ENCODE data around the gene ABI3BP.

DNA sequence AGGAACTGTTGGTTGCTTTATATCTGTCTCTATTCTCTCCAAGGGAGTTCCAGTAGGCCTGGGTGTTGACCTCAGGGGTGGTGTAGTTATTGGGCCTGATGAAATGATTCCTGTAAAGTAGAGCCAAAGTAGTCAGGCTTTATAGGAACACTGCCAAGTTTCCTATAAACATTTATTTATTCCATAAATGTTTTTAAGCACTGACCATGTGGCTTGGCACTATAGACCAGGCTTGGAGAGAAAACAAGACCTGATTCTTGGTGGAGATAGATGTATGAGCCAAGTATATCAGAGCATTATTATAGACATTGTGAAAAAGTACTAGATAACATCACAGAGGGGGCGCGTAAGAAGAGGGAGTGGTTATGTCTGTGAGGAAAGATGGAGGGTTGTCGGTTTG is 218.0 kb downstream of the ABI3BP start:
- TF ChIP-seq POLR2AphosphoS5 (IDR thresholded peaks at IDR 0.05; ENCODE audit: low read depth, low read length), result no peak
- no peak for TF ChIP-seq POLR2A (IDR thresholded peaks at IDR 0.05; ENCODE audit: low read depth, low read length)
- no peak for TF ChIP-seq TAF1 (IDR thresholded peaks at IDR 0.05; ENCODE audit: low read depth, low read length)
- TF ChIP-seq POU2F2 (IDR thresholded peaks at IDR 0.05; ENCODE audit: low read depth, low read length), result no peak
